H9 (cell line): Measurements from ENCODE around the gene POFUT2. TPM values are rescaled to one million over a fixed set of nuclear protein-coding genes. Genes with fewer than 3 reads are reported as not detected.

Source experiments
- DNase-seq: peaks from one replicate; pipeline ENCODE4 v3.0.0-alpha.2; 2017
- H2AFZ ChIP-seq: one replicate; pipeline ENCODE4 v1.6.1; 2013; ENCODE audit warnings: mild to moderate bottlenecking, low read length, control low read depth, moderate library complexity
- H2AK5ac ChIP-seq: 2 replicates; pipeline ENCODE4 v1.6.1; 2013; ENCODE audit warnings: low read length, control low read depth, mixed read lengths; ENCODE audit not compliant: insufficient read length
- H2BK120ac ChIP-seq: one replicate; pipeline ENCODE4 v1.6.1; 2013; ENCODE audit warnings: low read depth, mild to moderate bottlenecking, low read length, control low read depth, inconsistent platforms; ENCODE audit not compliant: poor library complexity, severe bottlenecking
- H2BK12ac ChIP-seq: 2 replicates; pipeline ENCODE4 v1.6.1; 2013; ENCODE audit warnings: low read length, control low read depth, mixed read lengths, low read depth; ENCODE audit not compliant: insufficient read length
- H2BK15ac ChIP-seq: 2 replicates; pipeline ENCODE4 v1.6.1; 2013; ENCODE audit warnings: low read depth, low read length, control low read depth
- H2BK20ac ChIP-seq: one replicate; pipeline ENCODE4 v1.6.1; 2013; ENCODE audit warnings: low read depth, mild to moderate bottlenecking, low read length, control low read depth, inconsistent platforms; ENCODE audit not compliant: poor library complexity, severe bottlenecking
- H2BK5ac ChIP-seq: 2 replicates; pipeline ENCODE4 v1.6.1; 2013; ENCODE audit warnings: low read length, control low read depth, mixed read lengths; ENCODE audit not compliant: insufficient read length
- H3K14ac ChIP-seq: 2 replicates; pipeline ENCODE4 v1.6.1; 2013; ENCODE audit warnings: low read length, control low read depth; ENCODE audit not compliant: insufficient read depth
- H3K18ac ChIP-seq: 2 replicates; pipeline ENCODE4 v1.6.1; 2013; ENCODE audit warnings: low read depth, mild to moderate bottlenecking, mixed read lengths, low read length, control low read depth; ENCODE audit not compliant: insufficient read length
- H3K23ac ChIP-seq: 2 replicates; pipeline ENCODE4 v1.6.1; 2013; ENCODE audit warnings: low read length, control low read depth, mixed read lengths, low read depth; ENCODE audit not compliant: insufficient read length
- H3K23me2 ChIP-seq: 2 replicates; pipeline ENCODE4 v1.6.1; 2013; ENCODE audit warnings: low read depth, mild to moderate bottlenecking, mixed read lengths, low read length, control low read depth; ENCODE audit not compliant: insufficient read length, poor library complexity, severe bottlenecking
- H3K27ac ChIP-seq: 2 replicates; pipeline ENCODE4 v1.5.1; 2013; ENCODE audit warnings: low read length, control low read depth, mixed read lengths, low read depth; ENCODE audit not compliant: insufficient read length
- H3K27me3 ChIP-seq: 2 replicates; pipeline ENCODE4 v1.6.1; 2013; ENCODE audit warnings: low read length, control low read depth, inconsistent platforms; ENCODE audit not compliant: insufficient read depth
- H3K4ac ChIP-seq: 2 replicates; pipeline ENCODE4 v1.6.1; 2013; ENCODE audit warnings: low read depth, mild to moderate bottlenecking, control low read depth, inconsistent platforms, low read length, moderate library complexity
- H3K4me1 ChIP-seq: 2 replicates; pipeline ENCODE4 v1.6.1; 2013; ENCODE audit warnings: low read length, control low read depth, inconsistent platforms; ENCODE audit not compliant: insufficient read depth
- H3K4me2 ChIP-seq: 2 replicates; pipeline ENCODE4 v1.6.1; 2013; ENCODE audit warnings: low read length, control low read depth, mixed read lengths; ENCODE audit not compliant: insufficient read length, insufficient read depth
- H3K56ac ChIP-seq: 2 replicates; pipeline ENCODE4 v1.6.1; 2013; ENCODE audit warnings: low read depth, mild to moderate bottlenecking, mixed read lengths, low read length, control low read depth; ENCODE audit not compliant: insufficient read length
- H3K79me1 ChIP-seq: 2 replicates; pipeline ENCODE4 v1.6.1; 2013; ENCODE audit warnings: low read depth, mild to moderate bottlenecking, moderate library complexity, low read length, control low read depth, inconsistent platforms; ENCODE audit not compliant: insufficient read depth, poor library complexity, severe bottlenecking
- H3K79me2 ChIP-seq: 2 replicates; pipeline ENCODE4 v1.6.1; 2013; ENCODE audit warnings: low read length, control low read depth, inconsistent platforms; ENCODE audit not compliant: insufficient read depth
- H3K9ac ChIP-seq: 2 replicates; pipeline ENCODE4 v1.6.1; 2013; ENCODE audit warnings: low read length, control low read depth, mixed read lengths; ENCODE audit not compliant: insufficient read length; ENCODE audit errors: extremely low read depth
- H3K9me3 ChIP-seq: one replicate; pipeline ENCODE4 v1.6.1; 2013; ENCODE audit warnings: low read depth, low read length, inconsistent platforms; ENCODE audit not compliant: control insufficient read depth
- H3T11ph ChIP-seq: one replicate; pipeline ENCODE4 v1.6.1; 2013; ENCODE audit warnings: mild to moderate bottlenecking, low read length, control low read depth, inconsistent platforms
- H4K20me1 ChIP-seq: one replicate; pipeline ENCODE4 v1.6.1; 2013; ENCODE audit not compliant: control insufficient read depth, insufficient read length, insufficient read depth
- H4K5ac ChIP-seq: 2 replicates; pipeline ENCODE4 v1.6.1; 2013; ENCODE audit warnings: low read depth, mild to moderate bottlenecking, mixed read lengths, low read length, control low read depth; ENCODE audit not compliant: insufficient read length
- H4K8ac ChIP-seq: replicated peaks from 2 replicates; pipeline ENCODE4 v1.6.1; 2013; ENCODE audit warnings: low read length, control low read depth, mixed read lengths, low read depth; ENCODE audit not compliant: insufficient read length
- H4K91ac ChIP-seq: 2 replicates; pipeline ENCODE4 v1.6.1; 2013; ENCODE audit warnings: low read depth, mild to moderate bottlenecking, moderate library complexity, mixed read lengths, low read length, control low read depth; ENCODE audit not compliant: insufficient read length
- H3K27ac Mint-ChIP-seq, 3 experiments: 2 replicates in 2 of 3; 3 replicates in 1 of 3; pipeline ENCODE4 v1.8.0; 2020 to 2021; ENCODE audit warnings: mixed read lengths in 3 of 3, mild to moderate bottlenecking in 1 of 3, moderate library complexity in 1 of 3
- H3K27me3 Mint-ChIP-seq: 2 replicates; pipeline ENCODE4 v1.8.0; 2021; ENCODE audit warnings: low read depth, mild to moderate bottlenecking, moderate library complexity, mixed read lengths
- H3K36me3 Mint-ChIP-seq, 3 experiments: 2 replicates in 2 of 3; 3 replicates in 1 of 3; pipeline ENCODE4 v1.8.0; 2020 to 2021; ENCODE audit warnings: low read depth in 3 of 3, mixed read lengths in 3 of 3; ENCODE audit not compliant: insufficient read depth in 1 of 3
- H3K4me1 Mint-ChIP-seq, 2 experiments: 2 replicates each; pipeline ENCODE4 v1.8.0; 2020; ENCODE audit warnings: mixed read lengths in 2 of 2
- H3K4me3 Mint-ChIP-seq, 2 experiments: 2 replicates in 1 of 2; 3 replicates in 1 of 2; pipeline ENCODE4 v1.8.0; 2020 to 2021; ENCODE audit warnings: mild to moderate bottlenecking in 2 of 2, mixed read lengths in 2 of 2, moderate library complexity in 1 of 2
- H3K9me3 Mint-ChIP-seq, 2 experiments: 2 replicates in 1 of 2; 3 replicates in 1 of 2; pipeline ENCODE4 v1.8.0; 2020; ENCODE audit warnings: mild to moderate bottlenecking in 2 of 2, mixed read lengths in 2 of 2, moderate library complexity in 1 of 2
- CTCF ChIP-seq: fragments of 200-600 bp; sonication (generic); conservative IDR thresholded peaks from 3 replicates; pipeline ENCODE4 v1.8.0; 2021; ENCODE audit warnings: antibody characterized with exemption, mild to moderate bottlenecking
- WGBS: extraction: QIAGEN DNeasy Blood & Tissue Kit; methylation state at CpG from one replicate; pipeline ENCODE4 v1.1.7; 2013; ENCODE audit warnings: missing lambda C conversion rate, low lambda C conversion rate, mixed read lengths; ENCODE audit not compliant: insufficient read length; ENCODE audit errors: extremely low coverage; 5-methylcytosine and 5-hydroxymethylcytosine counted together
- total RNA-seq: library from RNA; stranded (reverse); gene quantifications from 2 replicates; pipeline ENCODE4 v1.2.1, GENCODE V29; 2021

Gene POFUT2
- total RNA-seq, 1 experiment from 2014 or later, result 34.8 TPM

GRCh38 chr21:45235488-45235887, 52.2 kb downstream of the POFUT2 start:
- H2AK5ac ChIP-seq, result no peak overlapping the region
- Mint-ChIP-seq H3K9me3 (peaks cover 9 to 10% of the 10 kb centered on the region in 2 experiments), H3K4me3 (no peak overlapping the region), H3K27ac (no peak overlapping the region), H3K36me3 (0 out of 7 replicates have a peak, but pooled peaks cover 0 to 4% (median 0%) of the 10 kb centered on the region in 3 experiments), H3K4me1 (no peaks in the 10 kb centered on the region), H3K27me3 (no peaks in the 10 kb centered on the region)
- no peak overlapping the region for H3T11ph ChIP-seq
- no peaks in the 10 kb centered on the region for H3K27me3 ChIP-seq
- no peak overlapping the region for H4K8ac ChIP-seq
- H3K79me2 ChIP-seq, result no peaks in the 10 kb centered on the region
- no peak overlapping the region for H2BK5ac ChIP-seq
- no peaks in the 10 kb centered on the region for H3K23me2 ChIP-seq
- H2BK15ac ChIP-seq, result no peak overlapping the region
- no peak overlapping the region for H3K18ac ChIP-seq
- H3K56ac ChIP-seq, result no peak overlapping the region
- H3K23ac ChIP-seq, result no peak overlapping the region
- no peaks in the 10 kb centered on the region for H3K9me3 ChIP-seq
- no peak overlapping the region for H3K4ac ChIP-seq
- no peaks in the 10 kb centered on the region for H3K79me1 ChIP-seq
- H2BK12ac ChIP-seq, result no peak overlapping the region
- H3K27ac ChIP-seq, result no peak overlapping the region
- no peak overlapping the region for H3K4me2 ChIP-seq
- DNase-seq, result no peak
- H2BK20ac ChIP-seq, result no peak overlapping the region
- no peaks in the 10 kb centered on the region for H4K20me1 ChIP-seq
- H4K91ac ChIP-seq, result no peak overlapping the region
- no peaks in the 10 kb centered on the region for H3K4me1 ChIP-seq
- no peak overlapping the region for H3K14ac ChIP-seq
- H2AFZ ChIP-seq, result no peak overlapping the region
- WGBS, result no CpG with 5 or more reads among the region's 6 CpGs
- TF ChIP-seq CTCF, result no peak
- no peak overlapping the region for H3K9ac ChIP-seq
- H2BK120ac ChIP-seq, result no peak overlapping the region
- H4K5ac ChIP-seq, result no peak overlapping the region
